Measurements from ENCODE around the gene NANOS1. TPM values are rescaled to one million over a fixed set of nuclear protein-coding genes. Genes with fewer than 3 reads are reported as not detected.

Gene NANOS1
- total RNA-seq, 6 donors from 2014 or later, result 0.69 to 3.0 (median 1.9) TPM; not detected in 2

- ATAC-seq (ENCODE audit: low FRiP score in 2 of 2) (no peak), DNase-seq (no peak)
- Histone ChIP-seq H3K9me3 (peaks cover 4 to 14% (median 9%) of the 10 kb centered on the region in 4 donors), H3K4me1 (no peaks in the 10 kb centered on the region), H3K36me3 (no peaks in the 10 kb centered on the region), H3K4me3 (no peak overlapping the region), H3K27ac (no peak overlapping the region), H3K27me3 (no peaks in the 10 kb centered on the region)
- 75 to 96% methylated on average over 4 of the region's 4 CpGs for WGBS, 2 donors
- TF ChIP-seq POLR2AphosphoS5 (IDR thresholded peaks at IDR 0.05) (no peak), POLR2A (IDR thresholded peaks at IDR 0.05) (no peak), EP300 (IDR thresholded peaks at IDR 0.05) (no peak)
Observed at GRCh38 chr10:118982366-118982765, 47.1 kb upstream of the NANOS1 start.

GRCh38 chr10:118983263-118983662 lies 46.3 kb upstream of the NANOS1 start:
- H3K4me3 ChIP-seq, result no peak overlapping the region
- no peaks in the 10 kb centered on the region for H3K4me1 ChIP-seq
- no peaks in the 10 kb centered on the region for H3K36me3 ChIP-seq
- no peaks in the 10 kb centered on the region for H3K27me3 ChIP-seq
- H3K9me3 ChIP-seq, result peaks cover 4 to 14% (median 9%) of the 10 kb centered on the region in 4 donors
- DNase-seq, result no peak
- no peak overlapping the region for H3K27ac ChIP-seq
- no peak for ATAC-seq (ENCODE audit: low FRiP score in 2 of 2)
- no peak for TF ChIP-seq POLR2A (IDR thresholded peaks at IDR 0.05)
- no peak for TF ChIP-seq POLR2AphosphoS5 (IDR thresholded peaks at IDR 0.05)
- TF ChIP-seq EP300 (IDR thresholded peaks at IDR 0.05), result no peak
- 75 to 76% methylated on average over 1 of the region's 1 CpG for WGBS, 2 donors

- no peaks in the 10 kb centered on the region for H3K4me1 ChIP-seq
- no peak overlapping the region for H3K4me3 ChIP-seq
- 91 to 92% methylated on average over 2 of the region's 2 CpGs for WGBS, 2 donors
- ATAC-seq (ENCODE audit: low FRiP score in 2 of 2) (no peak), DNase-seq (no peak)
- H3K9me3 ChIP-seq, result peaks cover 4 to 14% (median 9%) of the 10 kb centered on the region in 4 donors
- TF ChIP-seq POLR2AphosphoS5 (IDR thresholded peaks at IDR 0.05), result no peak
- no peak for TF ChIP-seq CTCF (IDR thresholded peaks at IDR 0.05)
- no peak for TF ChIP-seq POLR2A (IDR thresholded peaks at IDR 0.05)
- no peak for TF ChIP-seq EP300 (IDR thresholded peaks at IDR 0.05)
- no peaks in the 10 kb centered on the region for H3K27me3 ChIP-seq
- no peaks in the 10 kb centered on the region for H3K36me3 ChIP-seq
- no peak overlapping the region for H3K27ac ChIP-seq
Observed at GRCh38 chr10:118985576-118985975, 43.9 kb upstream of the NANOS1 start.

GRCh38 chr10:118986815-118987790 lies 42.4 kb upstream of the NANOS1 start:
- TF ChIP-seq POLR2AphosphoS5 (IDR thresholded peaks at IDR 0.05) (no peak), CTCF (IDR thresholded peaks at IDR 0.05) (no peak), POLR2A (IDR thresholded peaks at IDR 0.05) (no peak), EP300 (IDR thresholded peaks at IDR 0.05) (no peak)
- peaks cover 4 to 14% (median 9%) of the 10 kb centered on the region in 4 donors for H3K9me3 ChIP-seq
- DNase-seq, result no peak
- 72 to 83% methylated on average over 7 of the region's 7 CpGs for WGBS, 2 donors
- no peaks in the 10 kb centered on the region for H3K27me3 ChIP-seq
- no peak overlapping the region for H3K4me3 ChIP-seq
- no peaks in the 10 kb centered on the region for H3K4me1 ChIP-seq
- no peak for ATAC-seq (ENCODE audit: low FRiP score in 2 of 2)
- no peaks in the 10 kb centered on the region for H3K36me3 ChIP-seq
- no peak overlapping the region for H3K27ac ChIP-seq

- H3K36me3 ChIP-seq, result no peaks in the 10 kb centered on the region
- DNase-seq (no peak), ATAC-seq (ENCODE audit: low FRiP score in 2 of 2) (no peak)
- no peaks in the 10 kb centered on the region for H3K27me3 ChIP-seq
- H3K4me1 ChIP-seq, result no peaks in the 10 kb centered on the region
- TF ChIP-seq EP300 (IDR thresholded peaks at IDR 0.05), result no peak
- no peak for TF ChIP-seq CTCF (IDR thresholded peaks at IDR 0.05)
- TF ChIP-seq POLR2AphosphoS5 (IDR thresholded peaks at IDR 0.05), result no peak
- no peak for TF ChIP-seq POLR2A (IDR thresholded peaks at IDR 0.05)
- H3K27ac ChIP-seq, result no peak overlapping the region
- 89 to 91% methylated on average over 1 of the region's 1 CpG for WGBS, 2 donors
- peaks cover 0 to 7% (median 4%) of the 10 kb centered on the region in 4 donors for H3K9me3 ChIP-seq
- H3K4me3 ChIP-seq, result no peak overlapping the region
Observed at GRCh38 chr10:118990326-118990725, 39.2 kb upstream of the NANOS1 start.

Data from upper lobe of left lung (tissue), 6 donors.